ENCODE data around the gene SLN.

Gene SLN

DNA sequence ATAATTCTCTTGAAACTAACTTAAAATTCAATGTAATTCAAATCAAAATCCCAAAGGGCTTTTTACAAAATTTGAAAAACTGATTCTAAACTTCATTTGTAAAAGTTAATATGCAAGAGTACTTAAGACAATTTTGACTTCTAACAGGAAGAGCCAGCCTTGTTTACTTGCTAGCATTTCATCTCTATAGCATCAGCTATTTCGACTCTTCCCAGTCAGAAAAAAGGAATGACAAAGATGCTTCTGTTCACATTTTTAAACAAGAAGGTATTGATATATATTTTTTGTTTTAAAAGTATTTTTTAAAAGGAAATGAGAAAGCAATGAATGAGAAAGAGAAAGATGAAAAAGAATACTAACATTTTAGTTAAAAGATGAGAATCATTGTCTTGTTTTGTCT is 16.4 kb downstream of the SLN start:
- Histone ChIP-seq H3K4me1 (ENCODE audit: control insufficient read depth in 1 of 2, insufficient read depth in 1 of 2, low read depth in 1 of 2, low read length in 1 of 2) (no peaks in the 10 kb centered on the region), H3K36me3 (no peaks in the 10 kb centered on the region), H3K27ac (no peak overlapping the region), H3K4me3 (ENCODE audit: low read depth in 1 of 2, low read length in 1 of 2) (no peak overlapping the region), H3K27me3 (peaks cover 40% of the 10 kb centered on the region), H3K9me3 (no peaks in the 10 kb centered on the region)
- no peak for TF ChIP-seq CTCF (IDR thresholded peaks at IDR 0.05)

- Histone ChIP-seq H3K27me3 (peaks cover 27% of the 10 kb centered on the region), H3K4me3 (ENCODE audit: low read depth in 1 of 2, low read length in 1 of 2) (no peak overlapping the region), H3K9me3 (no peaks in the 10 kb centered on the region), H3K4me1 (ENCODE audit: control insufficient read depth in 1 of 2, insufficient read depth in 1 of 2, low read depth in 1 of 2, low read length in 1 of 2) (no peaks in the 10 kb centered on the region), H3K27ac (no peak overlapping the region), H3K36me3 (no peaks in the 10 kb centered on the region)
- no peak for TF ChIP-seq CTCF (IDR thresholded peaks at IDR 0.05)
Observed at GRCh38 chr11:107691000-107691750, 20.7 kb downstream of the SLN start.

- Histone ChIP-seq H3K4me1 (ENCODE audit: control insufficient read depth in 1 of 2, insufficient read depth in 1 of 2, low read depth in 1 of 2, low read length in 1 of 2) (no peaks in the 10 kb centered on the region), H3K27ac (no peak overlapping the region), H3K4me3 (ENCODE audit: low read depth in 1 of 2, low read length in 1 of 2) (no peak overlapping the region), H3K9me3 (no peaks in the 10 kb centered on the region), H3K36me3 (no peaks in the 10 kb centered on the region), H3K27me3 (peaks cover 12% of the 10 kb centered on the region)
- no peak for TF ChIP-seq CTCF (IDR thresholded peaks at IDR 0.05)
Observed at GRCh38 chr11:107689317-107690202, 22.3 kb downstream of the SLN start.

DNA sequence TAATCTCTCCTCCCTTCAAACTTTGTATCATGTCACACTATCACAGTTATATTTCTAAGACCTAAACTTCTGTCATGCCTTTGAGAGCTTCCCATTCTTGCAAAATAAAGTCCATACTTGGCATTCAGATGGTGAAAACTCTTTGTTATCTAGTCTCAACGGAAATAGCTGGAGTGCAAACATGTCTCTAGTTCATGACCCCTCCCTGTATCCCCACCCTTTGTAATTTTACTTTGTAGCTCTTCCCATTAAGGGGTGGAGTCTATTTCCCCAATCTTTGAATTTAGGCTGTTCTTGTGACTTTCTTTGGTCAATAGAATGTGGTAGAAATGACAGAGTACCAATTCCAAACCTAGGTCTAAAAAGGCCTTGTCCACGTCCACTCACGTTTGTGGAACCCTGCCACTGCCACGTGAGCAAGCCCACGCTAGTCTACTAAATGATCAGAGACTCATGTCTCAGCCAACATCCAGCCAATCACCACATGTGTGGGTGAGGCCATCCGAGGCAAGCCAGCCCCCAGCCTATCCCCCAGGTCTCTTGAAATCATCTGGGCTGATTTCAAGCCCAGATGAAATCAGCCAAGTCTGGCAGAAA is 23.4 kb downstream of the SLN start:
- no peak for TF ChIP-seq CTCF (IDR thresholded peaks at IDR 0.05)
- no peaks in the 10 kb centered on the region for H3K36me3 ChIP-seq
- H3K4me3 ChIP-seq (ENCODE audit: low read depth in 1 of 2, low read length in 1 of 2), result no peak overlapping the region
- peaks cover 12% of the 10 kb centered on the region for H3K27me3 ChIP-seq
- no peaks in the 10 kb centered on the region for H3K9me3 ChIP-seq
- H3K4me1 ChIP-seq (ENCODE audit: control insufficient read depth in 1 of 2, insufficient read depth in 1 of 2, low read depth in 1 of 2, low read length in 1 of 2), result no peaks in the 10 kb centered on the region
- H3K27ac ChIP-seq, result no peak overlapping the region

GRCh38 chr11:107683807-107684206 is 28.0 kb downstream of the SLN start:
- TF ChIP-seq CTCF (IDR thresholded peaks at IDR 0.05), result no peak
- Histone ChIP-seq H3K36me3 (no peaks in the 10 kb centered on the region), H3K27me3 (no peaks in the 10 kb centered on the region), H3K4me3 (ENCODE audit: low read depth in 1 of 2, low read length in 1 of 2) (no peak overlapping the region), H3K9me3 (no peaks in the 10 kb centered on the region), H3K27ac (no peak overlapping the region), H3K4me1 (ENCODE audit: control insufficient read depth in 1 of 2, insufficient read depth in 1 of 2, low read depth in 1 of 2, low read length in 1 of 2) (no peaks in the 10 kb centered on the region)
